NCI-H345 treated with DMSO at 0.1 percent for 48 hours (cell line): ENCODE measurements around the gene OSM.
"Not testable (repeated sequence)": the region's sequence is repeated elsewhere in the genome, so short reads cannot be mapped to it uniquely, and the experiment has no call there.

ENCODE experiments used
- DNase-seq: peaks from one replicate; lab custom pipeline; 2025; ENCODE audit not compliant: unreplicated experiment; lab: John Stamatoyannopoulos, UW

The OSM gene

DNA sequence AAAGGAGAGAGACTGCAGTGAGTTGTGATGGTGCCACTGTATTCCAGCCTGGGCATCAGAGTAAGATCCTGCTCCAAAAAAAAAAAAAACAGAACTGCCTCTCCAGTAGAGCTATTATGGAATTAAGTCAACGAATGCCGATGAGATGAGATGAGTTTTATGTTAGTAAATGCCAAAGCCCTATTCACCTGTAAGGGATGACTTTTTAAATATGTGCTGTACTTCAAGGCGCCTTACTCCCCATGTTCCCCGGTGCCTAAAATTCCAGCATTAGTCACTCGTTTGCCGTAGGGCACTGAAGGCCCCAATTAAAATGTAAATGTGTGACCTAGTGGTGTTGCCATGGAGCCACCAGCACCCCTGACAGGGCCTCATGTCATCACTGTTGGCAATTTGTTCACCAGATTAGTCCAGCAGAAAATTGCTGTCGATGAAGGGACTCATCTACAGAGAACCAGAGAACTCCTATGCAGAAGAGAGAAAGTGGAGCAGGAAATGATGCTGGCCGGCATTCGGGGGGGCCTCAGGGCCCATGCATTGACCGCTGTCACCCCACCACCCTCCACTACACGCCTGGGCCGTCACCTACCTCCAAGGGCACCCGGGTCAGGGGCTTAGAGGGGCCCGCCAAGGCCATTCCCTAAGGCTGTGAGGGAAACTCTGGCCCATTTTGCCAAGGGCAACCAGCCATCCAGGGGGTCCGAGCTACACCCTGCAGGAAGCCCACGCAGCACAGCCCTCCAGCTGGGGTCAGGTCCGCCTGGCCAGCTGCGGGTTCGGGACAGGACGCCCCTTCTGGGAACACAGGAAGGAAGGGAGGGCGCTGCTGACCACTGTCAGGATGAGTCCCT lies 37.9 kb downstream of the OSM start:
- DNase-seq = no peak

DNA sequence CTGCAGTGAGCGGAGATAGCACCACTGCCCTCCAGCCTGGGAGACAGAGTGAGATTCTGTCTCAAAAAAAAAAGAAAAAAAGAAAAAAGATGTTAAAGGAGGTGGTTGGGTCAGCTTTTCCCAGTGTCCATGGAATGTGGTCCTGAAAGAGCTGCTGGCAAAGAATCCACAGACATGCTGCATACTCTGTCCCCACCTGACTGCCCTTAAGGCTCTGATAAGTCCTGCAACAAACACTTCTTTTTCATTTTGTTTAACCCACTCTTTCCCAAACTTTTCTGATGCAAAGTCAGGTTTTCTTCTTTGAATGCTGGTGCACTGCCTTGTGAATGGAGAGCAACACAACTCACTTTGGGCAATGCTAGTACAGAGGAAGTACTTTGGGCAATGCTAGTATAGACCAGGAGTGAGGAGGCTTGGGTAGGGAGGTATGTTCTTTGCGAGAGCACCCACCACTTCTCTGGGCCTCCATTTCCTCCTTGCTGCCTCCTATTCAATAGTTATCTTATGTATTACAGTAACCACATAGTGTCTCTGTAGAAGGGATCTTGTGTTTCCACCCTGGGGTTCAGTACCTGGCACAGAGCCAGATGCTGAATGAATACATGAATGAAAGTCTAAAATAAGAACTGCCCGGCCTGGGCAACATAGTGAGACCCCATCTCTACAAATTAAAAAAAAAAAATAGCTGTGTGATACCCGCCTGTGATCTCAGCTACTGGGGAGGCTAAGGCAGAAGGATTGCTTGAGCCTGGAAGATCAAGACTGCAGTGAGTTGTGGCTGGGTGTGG lies 39.0 kb downstream of the OSM start:
- no peak for DNase-seq

DNA sequence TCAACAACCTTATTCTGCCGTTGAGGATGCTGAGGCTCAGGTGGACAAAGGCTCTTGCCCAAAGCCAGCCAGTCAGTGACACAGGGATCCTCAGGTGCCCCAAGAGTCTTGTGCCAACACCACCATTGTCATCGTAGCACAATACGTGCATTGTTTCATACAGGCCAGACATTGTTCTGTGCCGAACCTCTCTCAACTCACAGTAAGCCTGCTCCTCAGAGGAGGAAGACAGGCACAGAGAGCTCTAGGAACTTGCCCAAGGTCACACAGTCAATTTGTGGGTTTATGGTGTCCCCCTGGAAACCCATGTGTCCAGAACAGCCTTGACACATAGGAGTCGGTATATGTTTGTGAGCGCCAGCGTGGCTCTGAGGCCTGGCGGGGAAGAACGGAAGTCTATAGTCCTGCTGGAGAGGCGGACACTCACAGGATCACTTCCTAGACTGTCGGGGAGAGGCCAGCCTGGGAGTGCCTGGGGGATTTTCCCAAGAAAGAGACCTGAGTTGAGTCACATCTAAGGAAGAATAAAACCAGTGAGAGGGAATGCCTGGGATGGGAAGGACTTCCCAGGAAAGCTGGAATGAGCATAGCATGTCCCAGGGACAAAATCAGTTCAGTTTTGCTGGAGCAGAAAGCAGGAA lies 40.3 kb downstream of the OSM start:
- no peak for DNase-seq

DNA sequence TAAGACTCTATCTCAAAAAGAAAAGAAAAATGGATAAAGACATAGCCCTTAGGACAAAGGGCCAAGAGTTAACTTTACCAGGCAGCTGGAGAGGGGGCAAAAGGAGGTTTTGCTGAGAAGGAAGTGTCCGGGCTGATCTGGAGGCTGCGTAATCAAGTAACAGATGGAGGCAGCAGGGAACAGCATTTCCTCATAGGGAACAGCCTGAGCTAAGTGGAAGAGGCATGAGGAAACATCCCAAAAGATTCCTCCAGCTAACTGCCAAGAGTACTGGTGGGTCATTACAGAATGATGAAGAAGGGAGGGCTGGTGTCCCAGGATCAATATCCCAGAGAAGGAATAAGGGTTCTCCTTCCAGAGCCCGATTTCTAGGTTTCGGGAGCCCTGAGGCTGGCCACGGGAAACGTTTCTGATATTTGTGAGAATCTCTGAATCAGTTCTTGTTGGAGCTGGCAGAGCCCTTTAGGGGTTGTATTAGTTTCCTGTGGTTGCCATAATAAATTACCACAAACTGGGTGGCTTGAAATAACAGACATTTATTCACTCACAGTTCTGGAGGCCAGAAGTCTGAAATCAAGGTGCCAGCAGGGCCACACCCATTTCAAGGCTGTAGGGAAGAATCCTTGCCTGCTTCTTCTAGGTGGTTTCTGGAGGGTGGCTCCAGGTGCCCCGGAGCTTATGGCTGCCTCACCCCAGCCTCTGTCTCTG lies 41.3 kb downstream of the OSM start:
- no peak for DNase-seq

DNA sequence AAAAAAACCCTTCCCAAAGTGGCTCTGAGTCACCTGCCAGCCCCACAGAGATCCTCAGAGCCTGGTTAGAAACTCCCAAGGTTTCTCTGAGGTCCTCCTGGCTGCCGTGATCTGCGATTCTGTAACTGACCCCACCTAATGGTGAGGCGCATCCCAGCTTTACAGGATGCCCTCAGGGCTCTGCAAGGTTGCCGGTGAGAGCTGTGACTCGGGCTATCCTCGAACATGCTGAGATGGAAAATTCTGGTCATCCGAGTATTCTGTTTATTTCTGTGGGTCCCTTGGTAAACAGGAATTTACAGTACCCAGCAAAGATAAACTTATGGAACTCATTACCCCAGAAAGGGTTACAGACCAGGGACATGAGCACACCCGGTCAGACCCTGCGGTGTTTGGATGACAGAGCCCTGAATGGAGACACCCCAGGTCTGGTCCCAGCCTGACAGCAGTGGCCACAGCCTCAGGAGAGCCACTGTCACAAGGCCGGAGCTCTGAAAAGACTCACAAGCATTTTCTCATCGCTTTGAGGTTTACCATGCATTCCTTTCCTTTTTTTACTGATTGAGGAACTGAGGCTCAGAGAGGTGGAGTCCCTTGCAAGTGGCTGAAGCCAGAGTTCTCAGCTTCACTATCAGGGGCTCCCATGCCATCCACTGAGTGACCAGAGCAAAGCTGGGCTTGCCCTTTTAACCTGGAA lies 42.3 kb downstream of the OSM start:
- no peak for DNase-seq

DNA sequence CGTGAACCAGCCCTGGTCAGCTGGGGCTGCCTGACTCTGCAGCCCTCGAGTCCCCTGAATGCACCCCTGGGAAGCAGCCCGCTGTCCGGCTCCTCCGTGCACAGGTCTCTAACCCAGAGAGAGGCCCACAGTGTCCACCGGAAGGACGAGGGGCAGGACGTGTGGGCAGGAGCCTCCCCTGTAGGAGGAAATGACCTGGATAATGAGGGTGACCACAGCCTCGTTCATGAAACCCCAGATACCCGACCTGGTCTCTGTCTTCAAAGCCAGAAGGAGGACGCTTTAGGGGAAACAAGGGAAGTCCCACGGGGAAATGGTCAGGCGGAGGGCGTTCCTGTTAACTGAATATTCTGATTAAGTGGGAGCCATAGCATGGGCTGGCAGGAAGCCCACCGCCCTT lies 43.3 kb downstream of the OSM start:
- no peak for DNase-seq

DNA sequence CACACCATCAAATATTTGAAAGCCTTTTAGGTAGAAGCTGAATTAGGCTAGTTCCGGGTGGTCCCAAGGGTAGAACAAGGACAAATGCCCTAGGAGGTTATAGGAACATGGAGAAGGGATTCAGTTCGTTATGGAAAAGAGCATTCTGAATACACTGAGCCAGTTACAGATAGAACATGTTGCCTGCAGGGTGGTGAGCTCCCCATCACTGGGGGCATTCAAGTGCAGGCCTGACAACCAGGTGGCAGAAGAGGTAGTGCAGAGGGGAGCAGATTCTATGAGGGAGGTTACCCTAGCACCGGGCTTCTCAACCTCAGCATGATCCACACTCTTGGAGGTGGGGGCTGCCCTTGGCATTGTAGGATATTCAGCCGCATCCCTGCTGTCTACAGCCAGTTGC lies 44.3 kb downstream of the OSM start:
- DNase-seq = no peak

DNA sequence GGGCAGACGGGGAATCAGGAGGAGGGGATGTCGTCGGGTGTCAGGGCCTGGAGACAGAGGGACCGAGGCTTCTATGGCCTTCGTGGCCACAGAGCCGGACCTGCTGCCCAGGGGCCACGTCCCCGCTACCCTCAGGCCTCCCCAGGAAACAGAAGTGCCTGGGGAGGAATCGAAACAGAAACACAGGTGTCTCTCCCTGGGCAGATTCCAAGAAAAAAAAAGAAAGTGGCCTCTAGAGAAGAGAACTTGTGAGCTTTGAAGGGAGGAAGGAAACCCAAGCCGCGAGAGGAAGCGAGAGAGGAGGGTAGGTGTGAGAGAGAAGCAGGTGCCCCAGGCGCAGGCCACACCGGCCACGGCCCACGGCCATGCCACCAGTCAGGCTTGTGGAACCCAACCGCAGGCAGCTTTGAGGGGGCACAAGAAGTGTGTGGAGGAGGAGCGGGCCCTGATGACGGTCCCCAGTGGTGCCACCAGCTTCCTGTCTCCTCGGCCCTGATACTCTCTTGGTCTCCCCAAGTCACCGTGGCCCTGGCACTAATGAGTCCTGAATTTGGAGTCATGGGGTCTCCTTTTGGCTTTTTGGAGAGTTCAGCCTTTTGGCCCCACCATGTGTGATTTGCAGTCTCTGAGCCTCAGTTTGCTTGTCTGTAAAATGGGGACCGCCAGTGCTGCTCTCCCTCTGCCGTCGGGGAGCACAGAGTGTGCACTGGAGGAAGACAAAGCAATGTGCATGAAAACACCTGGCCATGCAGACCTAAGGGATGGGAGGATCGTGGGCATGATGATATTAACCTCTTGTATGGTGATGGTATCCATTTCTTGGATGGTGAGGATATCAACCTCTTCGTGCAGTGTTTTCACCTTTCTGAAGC lies 45.3 kb downstream of the OSM start:
- no peak for DNase-seq

DNA sequence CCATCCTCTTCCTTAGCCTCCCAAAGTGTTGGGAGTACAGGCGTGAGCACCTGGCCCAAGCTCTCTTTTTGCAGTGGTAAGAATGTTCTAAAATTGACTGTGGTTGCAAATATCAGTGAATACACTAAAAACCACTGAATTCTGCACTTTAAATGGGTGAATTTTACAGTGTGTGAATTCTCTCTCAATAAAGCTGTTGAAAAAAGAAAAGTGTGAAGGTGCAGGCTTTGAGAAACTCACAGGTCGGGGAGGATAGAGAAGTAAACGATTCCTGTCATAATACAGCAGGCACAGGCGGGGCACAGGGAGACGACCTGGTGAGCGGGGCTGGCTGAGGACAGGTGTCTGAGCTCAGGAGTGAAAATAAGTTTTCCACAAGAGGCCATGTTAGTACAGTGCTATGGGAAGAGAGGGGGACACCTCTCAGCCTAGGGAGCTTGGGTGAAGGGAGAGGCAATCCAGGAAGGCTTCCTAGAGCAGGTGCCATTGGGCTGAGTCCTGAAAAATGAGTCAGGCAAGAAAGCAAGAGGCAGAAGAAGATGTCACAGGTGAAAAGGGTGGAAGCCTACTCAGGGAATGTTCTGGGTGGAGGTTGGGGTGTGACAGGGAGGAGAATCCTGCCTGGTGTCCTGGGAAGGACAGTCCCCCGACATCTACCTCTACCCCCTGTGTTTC lies 46.2 kb downstream of the OSM start:
- DNase-seq = no peak

DNA sequence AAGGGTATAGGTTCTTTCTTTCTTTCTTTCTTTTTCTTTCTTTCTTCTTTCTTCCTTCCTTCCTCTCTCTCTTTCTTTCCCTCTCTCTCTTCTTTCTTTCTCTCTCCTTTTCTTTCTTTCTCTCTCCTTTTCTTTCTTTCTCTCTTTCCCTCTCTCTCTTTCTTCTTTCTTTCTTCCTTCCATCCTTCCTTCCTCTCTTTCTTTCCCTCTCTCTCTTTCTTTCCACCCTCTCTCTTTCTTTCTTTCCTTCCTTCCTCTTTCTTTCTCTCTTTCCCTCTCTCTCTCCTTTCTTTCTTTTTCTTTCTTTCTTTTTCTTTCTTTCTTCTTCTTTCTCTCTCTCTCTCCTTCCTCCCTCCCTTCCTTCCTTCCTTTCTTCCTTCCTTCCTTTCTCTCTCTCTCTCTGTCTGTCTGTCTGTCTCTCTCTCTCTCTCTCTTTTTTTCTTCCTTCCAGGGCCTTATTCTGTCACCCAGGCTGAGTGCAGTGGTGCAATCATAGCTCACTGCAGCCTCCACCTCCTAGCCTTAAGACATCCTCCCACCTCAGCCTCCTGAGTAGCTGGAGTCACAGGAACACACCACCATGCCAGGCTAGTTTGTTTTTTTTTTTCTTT lies 46.9 kb downstream of the OSM start:
- DNase-seq = no peak

DNA sequence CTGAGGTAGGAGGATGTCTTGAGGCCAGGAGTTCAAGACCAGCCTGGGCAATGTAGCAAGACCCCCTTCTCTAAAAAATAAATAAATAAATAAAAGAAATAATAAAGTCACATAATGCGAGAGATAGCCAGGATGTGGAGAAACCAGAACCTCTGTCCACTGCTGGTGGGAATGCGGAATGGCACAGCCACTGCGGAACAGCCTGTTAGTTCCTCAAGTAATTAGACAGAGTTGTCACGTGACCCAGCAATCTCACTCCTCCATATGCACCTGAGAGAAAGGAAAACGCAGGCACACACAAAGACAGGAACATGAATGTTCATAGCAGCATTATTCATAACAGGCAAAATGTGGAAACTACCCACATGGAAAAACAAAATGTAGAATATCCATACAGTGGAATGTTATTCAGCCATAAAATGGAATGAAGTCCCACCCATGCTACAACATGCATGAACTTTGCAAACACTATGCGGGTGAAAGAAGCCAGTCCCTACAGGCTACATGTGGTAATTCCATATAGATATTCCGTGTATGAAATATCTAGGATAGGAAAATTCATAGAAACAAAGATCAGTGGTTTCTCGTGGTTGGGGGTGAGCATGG lies 47.5 kb downstream of the OSM start:
- DNase-seq = no peak

DNA sequence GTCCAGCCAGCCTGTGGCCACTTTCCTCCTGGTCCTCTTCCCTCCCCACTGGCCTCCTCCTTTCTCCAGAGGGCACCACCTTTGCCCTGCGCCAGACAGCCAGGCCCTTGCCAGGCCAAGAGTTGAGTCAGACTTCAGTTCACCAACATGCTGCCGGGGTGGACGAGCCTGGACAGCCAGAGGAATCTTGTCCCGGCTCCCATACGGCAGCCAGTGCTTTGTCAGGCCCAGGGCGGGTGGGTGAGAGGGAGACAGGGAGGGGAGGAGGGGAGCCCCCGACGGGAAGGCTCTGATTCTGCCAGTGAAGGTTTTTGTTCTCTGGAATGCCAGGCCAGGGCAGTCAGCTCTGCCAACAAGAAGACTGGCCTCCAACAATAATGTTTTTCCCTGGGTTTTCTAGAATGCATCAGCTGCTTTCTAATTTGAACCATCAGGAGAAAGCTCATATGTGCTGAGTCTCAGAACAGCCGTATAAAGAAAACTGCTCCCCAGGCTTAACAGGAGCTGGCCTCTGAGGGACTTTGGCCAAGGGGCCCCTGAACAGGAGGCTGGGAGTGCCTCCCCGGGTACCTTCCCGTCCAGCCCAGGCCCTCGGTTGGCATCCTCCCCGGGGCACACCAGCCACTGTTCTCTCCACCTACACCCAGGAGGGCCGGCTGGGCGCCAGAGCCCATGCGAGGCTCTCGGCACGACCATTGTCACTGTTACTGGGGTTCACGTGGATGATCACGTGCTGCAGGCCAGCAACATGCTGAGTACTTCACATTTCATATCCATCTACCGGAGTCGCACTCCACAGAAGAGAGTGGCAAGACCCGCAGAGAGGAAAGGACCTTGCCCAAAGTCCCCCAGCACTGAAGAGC lies 48.7 kb downstream of the OSM start:
- no peak for DNase-seq

DNA sequence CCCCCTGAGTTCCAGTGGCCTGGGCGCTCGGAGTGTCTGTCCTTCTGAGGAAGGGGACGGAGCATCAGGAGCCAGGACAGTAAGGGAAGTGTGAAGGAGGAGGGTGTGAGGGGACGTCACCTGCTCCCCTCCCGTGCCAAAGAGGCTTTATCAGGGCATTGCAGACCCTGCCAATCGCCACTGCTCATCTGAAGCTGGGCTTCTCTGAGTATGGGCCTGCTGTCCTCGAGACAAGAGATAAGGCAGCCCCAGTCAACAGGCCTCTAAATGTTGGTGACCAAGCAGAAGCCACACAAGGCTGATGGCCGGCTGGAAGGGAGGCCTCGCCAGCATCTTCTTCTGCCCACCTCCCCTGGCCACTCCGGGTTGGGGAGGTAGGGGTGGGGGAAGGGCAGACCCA lies 49.9 kb downstream of the OSM start:
- DNase-seq = no peak

DNA sequence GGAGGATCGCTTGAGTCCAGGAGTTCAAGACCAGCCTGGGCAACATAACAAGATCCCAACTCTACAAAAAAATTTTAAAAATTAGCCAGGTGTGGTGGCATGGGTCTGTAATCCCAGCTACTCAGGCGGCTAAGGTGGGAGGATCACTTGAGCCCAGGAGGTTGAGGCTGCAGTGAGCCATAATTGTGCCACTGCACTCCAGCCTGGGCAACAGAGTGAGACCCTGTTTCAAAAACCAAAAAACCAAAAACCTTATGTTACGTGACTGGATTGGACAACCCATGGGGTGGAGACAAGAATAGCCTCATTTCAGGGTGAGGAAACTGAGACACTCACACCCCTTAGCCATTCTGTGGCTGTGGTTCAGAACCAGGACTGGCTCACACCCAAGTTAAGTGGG lies 50.4 kb downstream of the OSM start:
- DNase-seq = not testable (repeated sequence)

DNA sequence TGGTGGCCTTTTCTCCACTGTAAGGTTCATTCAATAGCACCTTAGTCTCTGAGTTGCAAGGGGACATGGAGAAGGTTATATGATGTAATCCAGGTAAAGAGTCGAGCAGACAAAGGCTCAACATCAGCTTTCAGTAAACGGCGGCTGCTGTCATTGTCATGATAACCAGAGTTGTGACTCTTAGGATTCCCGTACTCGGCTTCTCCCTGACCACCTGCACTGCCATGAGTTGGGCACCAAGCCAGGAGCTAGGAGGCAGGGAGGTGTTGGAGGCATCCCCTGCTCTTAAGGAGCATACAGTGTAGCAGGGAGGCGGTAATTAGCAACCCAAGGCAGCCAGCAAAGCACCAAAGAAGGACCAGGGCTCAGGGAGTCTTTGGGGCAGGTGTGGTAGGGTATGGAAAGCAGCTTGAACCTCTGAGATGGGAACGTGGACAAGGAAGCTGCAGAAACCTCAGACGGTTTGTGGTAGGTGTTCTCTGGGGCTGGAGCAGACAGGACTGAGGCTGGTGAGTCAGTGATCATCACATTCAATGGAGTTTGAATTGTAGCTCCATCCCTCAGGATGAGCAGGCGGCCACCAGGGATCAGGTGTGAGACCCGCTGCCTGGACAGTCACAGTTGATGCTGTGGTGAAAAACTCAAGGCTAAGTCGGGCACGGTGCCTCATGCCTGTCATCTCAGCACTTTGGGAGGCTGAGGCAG lies 51.8 kb downstream of the OSM start:
- peak; percentile 4 for DNase-seq

DNA sequence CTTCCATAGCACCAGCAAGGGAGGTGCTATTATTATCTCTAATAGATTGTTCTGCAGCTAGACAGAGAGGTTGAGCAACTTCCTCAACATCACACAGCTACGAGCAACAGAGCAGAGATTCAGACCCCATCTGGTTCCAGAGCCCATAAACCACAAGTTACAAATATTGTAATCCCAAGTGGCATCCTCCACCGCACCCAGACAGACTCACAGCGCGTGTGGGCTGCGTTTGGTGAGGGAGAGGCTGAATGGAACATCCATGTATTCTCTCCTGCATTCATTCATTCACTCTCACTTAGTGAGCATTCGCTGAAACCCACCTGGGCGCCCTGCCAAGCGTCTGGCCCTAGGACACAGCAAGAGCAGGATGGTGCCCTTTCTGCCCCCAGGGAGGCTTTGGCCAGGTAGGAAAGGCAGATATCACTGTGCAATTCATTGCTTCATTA lies 53.6 kb downstream of the OSM start:
- DNase-seq = no peak
